Brain microvascular endothelial cell (primary cell): Measurements from ENCODE around the gene KIF25.

ENCODE experiments used
- DNase-seq: peaks from one replicate; pipeline ENCODE4 v3.0.0-alpha.2; 2020
- H3K27ac ChIP-seq: fragments of 250-450 bp; sonication (Bioruptor Pico); 2 replicates; pipeline ENCODE4 v1.5.1; 2020; ENCODE audit warnings: mild to moderate bottlenecking, moderate library complexity
- H3K27me3 ChIP-seq: fragments of 250-450 bp; sonication (Bioruptor Pico); replicated peaks from 2 replicates; pipeline ENCODE4 v1.5.1; 2020; ENCODE audit warnings: mild to moderate bottlenecking
- H3K36me3 ChIP-seq: fragments of 250-450 bp; sonication (Bioruptor Pico); replicated peaks from 2 replicates; pipeline ENCODE4 v1.5.1; 2020; ENCODE audit warnings: mild to moderate bottlenecking
- H3K4me3 ChIP-seq: 2 replicates; pipeline ENCODE4 v1.5.1; 2011; ENCODE audit warnings: low read depth, mild to moderate bottlenecking, control low read depth, low read length, moderate library complexity
- in situ Hi-C: cut with HindIII; loops from 2 replicates; pipeline ENCODE4 v1.10.0; 2017; ENCODE audit warnings: low sequenced_read_pairs, low pct_ligation_motif_present
- TF ChIP-seq, protein P1 (sequence below): IDR thresholded peaks from 2 replicates; pipeline ENCODE4 v1.5.1; 2011; ENCODE audit warnings: low read depth, mild to moderate bottlenecking, moderate library complexity, low read length, control low read depth, inconsistent platforms; ENCODE audit errors: missing control alignments

Gene KIF25

DNA sequence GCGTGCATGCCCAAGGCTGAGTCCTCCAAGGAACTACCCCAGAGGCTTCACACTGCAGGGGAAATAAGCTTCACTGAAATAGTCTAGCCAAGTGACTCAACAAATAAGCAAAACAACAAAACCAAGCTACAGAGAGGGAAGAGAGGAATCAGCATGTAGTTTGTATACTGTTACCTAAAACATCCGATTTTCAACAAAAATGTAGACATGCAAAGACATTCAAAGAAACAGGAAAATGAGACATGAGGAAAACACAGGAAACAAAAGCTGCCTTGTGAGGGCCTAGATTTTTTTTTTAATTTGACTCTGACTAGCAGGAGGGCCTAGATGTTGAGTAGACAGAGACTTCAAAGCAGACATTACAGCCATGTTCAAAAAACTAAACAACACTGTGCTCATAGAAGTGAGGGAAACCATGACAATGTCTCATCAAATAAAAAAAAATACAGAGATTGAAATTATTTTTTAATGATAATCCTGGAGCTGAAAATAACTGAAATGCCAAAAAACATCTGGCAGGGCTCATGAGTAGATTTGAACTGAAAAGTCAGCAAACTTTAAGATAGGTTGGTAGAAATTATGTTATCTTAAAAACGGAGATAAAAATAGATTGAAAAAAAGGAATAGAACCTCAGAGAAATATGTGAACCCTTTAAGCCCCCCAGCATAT, 16.4 kb upstream of the KIF25 start:
- Histone ChIP-seq H3K27ac (no peak overlapping the region), H3K27me3 (no peaks in the 10 kb centered on the region), H3K36me3 (no peaks in the 10 kb centered on the region), H3K4me3 (no peak overlapping the region)
- in situ Hi-C loops, result no loop called here
- DNase-seq, result no peak
- TF ChIP-seq, protein P1, sequence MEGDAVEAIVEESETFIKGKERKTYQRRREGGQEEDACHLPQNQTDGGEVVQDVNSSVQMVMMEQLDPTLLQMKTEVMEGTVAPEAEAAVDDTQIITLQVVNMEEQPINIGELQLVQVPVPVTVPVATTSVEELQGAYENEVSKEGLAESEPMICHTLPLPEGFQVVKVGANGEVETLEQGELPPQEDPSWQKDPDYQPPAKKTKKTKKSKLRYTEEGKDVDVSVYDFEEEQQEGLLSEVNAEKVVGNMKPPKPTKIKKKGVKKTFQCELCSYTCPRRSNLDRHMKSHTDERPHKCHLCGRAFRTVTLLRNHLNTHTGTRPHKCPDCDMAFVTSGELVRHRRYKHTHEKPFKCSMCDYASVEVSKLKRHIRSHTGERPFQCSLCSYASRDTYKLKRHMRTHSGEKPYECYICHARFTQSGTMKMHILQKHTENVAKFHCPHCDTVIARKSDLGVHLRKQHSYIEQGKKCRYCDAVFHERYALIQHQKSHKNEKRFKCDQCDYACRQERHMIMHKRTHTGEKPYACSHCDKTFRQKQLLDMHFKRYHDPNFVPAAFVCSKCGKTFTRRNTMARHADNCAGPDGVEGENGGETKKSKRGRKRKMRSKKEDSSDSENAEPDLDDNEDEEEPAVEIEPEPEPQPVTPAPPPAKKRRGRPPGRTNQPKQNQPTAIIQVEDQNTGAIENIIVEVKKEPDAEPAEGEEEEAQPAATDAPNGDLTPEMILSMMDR, result no peak

DNA sequence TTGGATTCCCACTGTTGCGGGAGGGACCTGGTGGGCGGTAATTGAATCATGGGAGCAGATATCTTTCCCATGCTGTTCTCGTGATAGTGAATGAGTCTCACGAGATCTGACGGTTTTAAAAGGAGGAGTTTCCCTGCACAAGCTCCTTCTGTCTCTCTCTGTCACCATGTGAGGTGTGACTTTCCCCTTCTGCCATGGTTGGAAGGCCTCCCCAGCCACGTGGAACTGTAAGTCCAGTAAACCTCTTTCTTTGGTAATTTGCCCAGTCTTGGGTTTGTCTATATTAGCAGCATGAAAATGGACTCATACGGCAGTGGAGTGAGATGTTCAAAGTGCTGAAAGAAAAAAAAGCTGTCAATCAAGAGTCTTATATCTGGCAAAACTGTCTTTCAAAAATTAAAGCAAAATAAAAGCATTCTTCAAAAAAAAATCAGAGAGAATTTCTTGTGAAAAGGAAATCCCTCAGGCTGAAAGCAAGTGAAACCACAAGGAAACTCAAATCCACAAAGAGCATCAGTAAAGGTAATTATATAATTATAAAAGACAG, 15.5 kb upstream of the KIF25 start:
- no peak for DNase-seq
- TF ChIP-seq, protein P1, result no peak
- H3K27ac ChIP-seq, result no peak overlapping the region
- H3K27me3 ChIP-seq, result no peaks in the 10 kb centered on the region
- H3K36me3 ChIP-seq, result no peaks in the 10 kb centered on the region
- in situ Hi-C loops, result no loop called here
- no peak overlapping the region for H3K4me3 ChIP-seq

DNA sequence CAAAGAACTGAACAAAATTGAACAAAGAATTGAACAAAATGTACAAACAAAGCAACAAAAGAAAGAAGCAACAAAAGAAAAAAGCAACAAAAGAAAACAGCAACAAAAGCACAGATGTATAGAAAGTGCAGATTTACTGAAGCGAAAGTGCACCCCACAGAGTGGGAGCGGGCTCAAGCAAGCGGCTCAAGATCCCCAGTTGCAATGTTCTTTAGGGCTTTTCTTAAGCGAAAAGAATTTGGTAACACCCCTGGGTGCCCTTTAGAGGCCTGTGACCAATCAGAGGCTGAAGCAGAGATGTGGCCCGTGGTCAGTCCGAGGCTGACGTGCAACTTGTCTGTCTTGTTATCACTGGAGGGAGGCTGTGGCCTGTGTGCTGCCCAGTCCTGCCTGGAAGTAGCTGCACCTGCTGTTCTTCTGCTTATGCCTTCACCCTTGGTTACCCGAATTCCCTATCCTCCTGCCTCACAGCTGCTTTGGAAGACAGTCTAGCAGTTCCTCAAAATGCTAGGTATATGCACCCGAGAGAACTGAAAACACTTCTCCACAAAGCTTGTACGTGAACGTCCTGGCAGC, 13.2 kb upstream of the KIF25 start:
- in situ Hi-C loops, result no loop called here
- TF ChIP-seq, protein P1, result no peak
- H3K27me3 ChIP-seq, result no peaks in the 10 kb centered on the region
- no peak overlapping the region for H3K4me3 ChIP-seq
- DNase-seq, result no peak
- H3K27ac ChIP-seq, result no peak overlapping the region
- no peaks in the 10 kb centered on the region for H3K36me3 ChIP-seq

DNA sequence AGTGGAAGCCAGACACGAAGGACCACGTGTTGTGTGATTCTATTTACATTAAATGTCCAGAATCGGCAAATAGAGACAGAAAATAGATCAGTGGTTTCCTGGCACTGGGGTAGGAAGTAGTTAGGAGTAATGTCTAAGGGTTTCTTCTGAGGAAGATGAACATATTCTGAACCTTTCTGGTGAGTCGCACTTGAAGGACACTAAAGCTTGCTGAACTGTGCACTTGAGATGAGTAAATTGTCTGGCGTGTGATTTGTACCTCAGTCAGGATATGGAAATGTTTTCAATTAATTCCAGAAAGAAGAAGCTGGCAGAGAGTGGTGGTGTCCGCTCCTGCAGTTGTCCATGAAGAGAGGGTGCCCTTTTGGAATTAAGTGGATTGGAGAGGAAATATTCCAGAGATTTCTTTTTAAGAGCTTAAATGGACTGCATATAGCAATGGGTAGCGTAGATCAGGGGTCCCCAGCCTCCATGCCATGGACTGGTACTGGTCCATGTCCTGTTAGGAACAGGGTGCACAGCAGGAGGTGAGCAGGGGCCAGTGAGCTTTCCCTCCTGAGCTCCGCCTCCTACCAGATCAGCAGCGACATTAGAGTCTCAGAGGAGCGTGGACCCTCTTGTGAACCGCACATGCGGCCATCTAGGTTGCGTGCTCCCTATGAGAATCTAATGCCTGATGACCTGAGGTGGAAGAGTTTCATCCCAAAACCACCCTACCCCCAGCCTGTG, 12.4 kb upstream of the KIF25 start:
- TF ChIP-seq, protein P1, result no peak
- in situ Hi-C loops, result no loop called here
- no peak overlapping the region for H3K4me3 ChIP-seq
- no peak overlapping the region for H3K27ac ChIP-seq
- no peak for DNase-seq
- H3K27me3 ChIP-seq, result no peaks in the 10 kb centered on the region
- no peaks in the 10 kb centered on the region for H3K36me3 ChIP-seq

DNA sequence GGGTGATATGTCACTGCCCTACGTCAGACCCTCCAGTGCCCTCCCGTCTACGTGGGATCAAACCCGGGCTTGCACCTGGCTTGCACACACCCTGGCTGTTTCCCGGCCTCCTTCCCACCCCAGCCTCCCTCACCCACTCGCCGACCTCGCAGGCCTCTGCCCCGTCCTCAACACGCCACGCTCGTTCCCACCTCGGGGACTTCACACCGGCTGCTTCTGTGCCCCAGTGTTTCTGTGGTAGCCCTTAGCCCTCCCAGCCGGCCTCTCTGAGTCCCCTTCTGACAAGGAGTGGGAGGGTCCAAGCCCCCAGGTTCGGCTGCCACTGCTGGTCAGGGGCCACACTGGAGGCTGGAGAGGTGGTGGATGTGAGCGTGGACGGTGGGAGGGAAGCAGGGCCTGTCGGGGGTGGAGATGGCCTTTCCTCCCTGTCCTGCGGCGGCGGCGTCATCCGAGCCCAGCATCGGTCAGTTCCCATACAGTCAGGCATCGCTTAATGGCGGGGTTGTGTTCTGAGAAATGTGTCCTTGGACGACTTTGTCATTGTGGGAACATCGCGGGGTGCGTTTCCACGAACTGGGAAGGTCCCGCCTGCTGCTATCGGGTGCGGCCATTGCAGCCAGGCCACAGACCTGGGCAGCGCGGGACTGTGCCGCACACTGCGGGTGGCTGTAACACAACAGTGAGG, 11.4 kb upstream of the KIF25 start:
- H3K4me3 ChIP-seq, result no peak overlapping the region
- H3K36me3 ChIP-seq, result no peaks in the 10 kb centered on the region
- H3K27me3 ChIP-seq, result no peaks in the 10 kb centered on the region
- DNase-seq, result no peak
- in situ Hi-C loops, result no loop called here
- TF ChIP-seq, protein P1, result no peak
- H3K27ac ChIP-seq, result no peak overlapping the region
